ENCODE data around the gene CD3E.

- TF ChIP-seq ZNF626 (tag by site-specific recombination; IDR thresholded peaks at IDR 0.05) = no peak
- TF ChIP-seq ZNF23 (tag by site-specific recombination; IDR thresholded peaks at IDR 0.05; ENCODE audit: borderline replicate concordance) = no peak
- TF ChIP-seq CTCF (tag by site-specific recombination; IDR thresholded peaks at IDR 0.05) = no peak
- TF ChIP-seq ZNF350 (tag by site-specific recombination; IDR thresholded peaks at IDR 0.05) = no peak
- TF ChIP-seq, protein P1, sequence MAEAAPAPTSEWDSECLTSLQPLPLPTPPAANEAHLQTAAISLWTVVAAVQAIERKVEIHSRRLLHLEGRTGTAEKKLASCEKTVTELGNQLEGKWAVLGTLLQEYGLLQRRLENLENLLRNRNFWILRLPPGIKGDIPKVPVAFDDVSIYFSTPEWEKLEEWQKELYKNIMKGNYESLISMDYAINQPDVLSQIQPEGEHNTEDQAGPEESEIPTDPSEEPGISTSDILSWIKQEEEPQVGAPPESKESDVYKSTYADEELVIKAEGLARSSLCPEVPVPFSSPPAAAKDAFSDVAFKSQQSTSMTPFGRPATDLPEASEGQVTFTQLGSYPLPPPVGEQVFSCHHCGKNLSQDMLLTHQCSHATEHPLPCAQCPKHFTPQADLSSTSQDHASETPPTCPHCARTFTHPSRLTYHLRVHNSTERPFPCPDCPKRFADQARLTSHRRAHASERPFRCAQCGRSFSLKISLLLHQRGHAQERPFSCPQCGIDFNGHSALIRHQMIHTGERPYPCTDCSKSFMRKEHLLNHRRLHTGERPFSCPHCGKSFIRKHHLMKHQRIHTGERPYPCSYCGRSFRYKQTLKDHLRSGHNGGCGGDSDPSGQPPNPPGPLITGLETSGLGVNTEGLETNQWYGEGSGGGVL (tag by site-specific recombination; IDR thresholded peaks at IDR 0.05) = no peak
- TF ChIP-seq ZNF184 (tag by site-specific recombination; IDR thresholded peaks at IDR 0.05) = no peak
- TF ChIP-seq ZBTB17 (tag by site-specific recombination; IDR thresholded peaks at IDR 0.05) = no peak
- TF ChIP-seq ATF2 (tag by site-specific recombination; IDR thresholded peaks at IDR 0.05; ENCODE audit: low read depth) = no peak
- TF ChIP-seq ZNF707 (tag by site-specific recombination; IDR thresholded peaks at IDR 0.05) = no peak
- no peak for TF ChIP-seq YY1 (tag by site-specific recombination; IDR thresholded peaks at IDR 0.05)
- no peak for TF ChIP-seq ZNF10 (tag by site-specific recombination; IDR thresholded peaks at IDR 0.05)
- no peak for TF ChIP-seq ZFP41 (tag by site-specific recombination; IDR thresholded peaks at IDR 0.05; ENCODE audit: borderline replicate concordance)
- no peak for TF ChIP-seq ZNF274 (IDR thresholded peaks at IDR 0.05; ENCODE audit: low read length)
- TF ChIP-seq ZNF274 (tag by site-specific recombination; IDR thresholded peaks at IDR 0.05; ENCODE audit: borderline replicate concordance) = no peak
- no peak for TF ChIP-seq ZNF704 (tag by site-specific recombination; IDR thresholded peaks at IDR 0.05)
Observed at GRCh38 chr11:118341815-118342489, 37.4 kb downstream of the CD3E start.

All from HEK293 (cell line).